OCI-LY3 (cell line): ENCODE measurements around the gene ASB5.

Source experiments
- CTCF ChIP-seq: fragments of 200-600, 300-600 bp; sonication (generic); IDR thresholded peaks from 2 replicates; pipeline ENCODE4 v1.5.1; 2014; ENCODE audit warnings: antibody characterized with exemption, low read length, low read depth
- EZH2phosphoT487 ChIP-seq: fragments of 200-600 bp; shearing (Covaris generic); IDR thresholded peaks from 2 replicates; pipeline ENCODE4 v1.6.1; 2018; ENCODE audit warnings: antibody characterized with exemption, mixed run types, low read depth

- no peak for TF ChIP-seq CTCF
- no peak for TF ChIP-seq EZH2phosphoT487
Observed at GRCh38 chr4:176222149-176222548, 46.9 kb downstream of the ASB5 start.
